ENCODE data around the gene FAM13C.

- no peak for TF ChIP-seq CTCF (IDR thresholded peaks at IDR 0.05 in 8 of 11, conservative IDR thresholded peaks at IDR 0.05 in 3 of 11)
- no peak for TF ChIP-seq POLR2A (IDR thresholded peaks at IDR 0.05)
These were observed 38.4 kb downstream of the FAM13C start for GRCh38 chr10:59323831-59324401.

All from spleen (tissue), 7 donors.